AG20443 (cell line): Measurements from ENCODE around the gene EDN1.

Source experiments
- DNase-seq: peaks from one replicate; pipeline ENCODE4 v3.0.0; 2012; ENCODE audit warnings: low spot score, mixed read lengths

EDN1 gene

GRCh38 chr6:12270551-12271230, 19.5 kb upstream of the EDN1 start:
- no peak for DNase-seq

- DNase-seq, result no peak
These were observed 18.6 kb upstream of the EDN1 start for GRCh38 chr6:12271594-12271993.

GRCh38 chr6:12271997-12272396, 18.2 kb upstream of the EDN1 start:
- no peak for DNase-seq

- DNase-seq, result peak; percentile 24
These were observed 15.1 kb upstream of the EDN1 start for GRCh38 chr6:12275107-12275506.

- no peak for DNase-seq
These were observed 13.2 kb upstream of the EDN1 start for GRCh38 chr6:12276930-12277315.

- DNase-seq, result no peak
These were observed 12.8 kb upstream of the EDN1 start for GRCh38 chr6:12277386-12277785.

- DNase-seq, result no peak
These were observed 11.2 kb upstream of the EDN1 start for GRCh38 chr6:12278915-12279314.

GRCh38 chr6:12279322-12280091, 10.7 kb upstream of the EDN1 start:
- DNase-seq, result peak; percentile 23

- DNase-seq, result peak; percentile 47
These were observed 9.7 kb upstream of the EDN1 start for GRCh38 chr6:12280458-12280857.

GRCh38 chr6:12280902-12281301, 9.3 kb upstream of the EDN1 start:
- peak; percentile 27 for DNase-seq

- no peak for DNase-seq
These were observed 6.3 kb upstream of the EDN1 start for GRCh38 chr6:12283904-12284303.

GRCh38 chr6:12286373-12287110, 3.6 kb upstream of the EDN1 start:
- peak; percentile 53 for DNase-seq

- DNase-seq, result no peak
These were observed 1.9 kb upstream of the EDN1 start for GRCh38 chr6:12288211-12288618.

- no peak for DNase-seq
These were observed 1.2 kb upstream of the EDN1 start for GRCh38 chr6:12288914-12289313.

GRCh38 chr6:12289365-12289919, 719 bp upstream of the EDN1 start:
- peak; percentile 70 for DNase-seq

- DNase-seq, result no peak
These were observed 1.1 kb downstream of the EDN1 start for GRCh38 chr6:12291071-12291838.

GRCh38 chr6:12291839-12292604, 1.9 kb downstream of the EDN1 start:
- peak; percentile 24 for DNase-seq

- DNase-seq, result no peak
These were observed 3.2 kb downstream of the EDN1 start for GRCh38 chr6:12293235-12293930.

- DNase-seq, result no peak
These were observed 4.0 kb downstream of the EDN1 start for GRCh38 chr6:12293931-12294807.
